WERI-Rb-1 (cell line): ENCODE results near the gene EYA2.
A peak's percentile ranks its signal among the peaks of the same experiment; 100 is the strongest.

Experiments used
- DNase-seq: peaks from one replicate; pipeline ENCODE4 v3.0.0-alpha.2; 2020
- H3K27ac ChIP-seq: fragments of 250-450 bp; sonication (Bioruptor Pico); 2 replicates; pipeline ENCODE4 v1.5.1; 2020; ENCODE audit warnings: mild to moderate bottlenecking, moderate library complexity
- H3K27me3 ChIP-seq: fragments of 250-450 bp; sonication (Bioruptor Pico); 2 replicates; pipeline ENCODE4 v1.5.1; 2021; ENCODE audit warnings: mild to moderate bottlenecking, low read depth, moderate library complexity; ENCODE audit not compliant: insufficient read depth, severe bottlenecking
- H3K36me3 ChIP-seq: fragments of 250-450 bp; sonication (Bioruptor Pico); 2 replicates; pipeline ENCODE4 v1.5.1; 2020; ENCODE audit warnings: mild to moderate bottlenecking, moderate library complexity
- H3K4me3 ChIP-seq: 2 replicates; pipeline ENCODE4 v1.5.1; 2011; ENCODE audit warnings: low read depth, mild to moderate bottlenecking, control low read depth, low read length
- H3K9me3 ChIP-seq: fragments of 250-450 bp; sonication (Bioruptor Pico); 2 replicates; pipeline ENCODE4 v1.5.1; 2021; ENCODE audit warnings: mild to moderate bottlenecking, moderate library complexity; ENCODE audit not compliant: severe bottlenecking
- CTCF ChIP-seq: IDR thresholded peaks from 2 replicates; pipeline ENCODE4 v1.5.1; 2011; ENCODE audit warnings: low read depth, mild to moderate bottlenecking, control low read depth, inconsistent platforms, low read length

EYA2 gene

GRCh38 chr20:46894579-46894958, at the start of gene EYA2:
Gene EYA2 (plus strand): TSS chr20:46894843. CDS start chr20:46990011, 95,168 bp downstream.
- H3K9me3 ChIP-seq = peaks cover 4% of the 10 kb centered on the region
- peak; percentile 65 for DNase-seq
- H3K27me3 ChIP-seq = no peaks in the 10 kb centered on the region
- peak within 1 kb of the TSS; percentile 95 for H3K4me3 ChIP-seq
- H3K36me3 ChIP-seq = peaks cover 21% of the 10 kb centered on the region
- H3K27ac ChIP-seq = peak within 1 kb of the TSS; percentile 97
- no peak for TF ChIP-seq CTCF

- TF ChIP-seq CTCF = no peak
- Histone ChIP-seq H3K4me3 (no peak overlapping the region), H3K27ac (no peak overlapping the region), H3K36me3 (no peaks in the 10 kb centered on the region), H3K27me3 (no peaks in the 10 kb centered on the region), H3K9me3 (peaks cover 4% of the 10 kb centered on the region)
- DNase-seq = no peak
These were observed 49.7 kb upstream of the EYA2 start for GRCh38 chr20:46844965-46845364.

- no peak for TF ChIP-seq CTCF
These were observed 45.4 kb upstream of the EYA2 start for GRCh38 chr20:46849269-46849668.

GRCh38 chr20:46849751-46850150, 44.9 kb upstream of the EYA2 start:
- Histone ChIP-seq H3K4me3 (no peak overlapping the region), H3K36me3 (no peaks in the 10 kb centered on the region), H3K9me3 (peaks cover 4% of the 10 kb centered on the region), H3K27ac (peak overlapping the region; percentile 68), H3K27me3 (no peaks in the 10 kb centered on the region)
- TF ChIP-seq CTCF = no peak
- peak; percentile 57 for DNase-seq

More at GRCh38 chr20:46849269-46849668, 45.4 kb upstream of the EYA2 start:
- Histone ChIP-seq H3K4me3 (no peak overlapping the region), H3K36me3 (no peaks in the 10 kb centered on the region), H3K27ac (peak overlapping the region; percentile 68), H3K27me3 (no peaks in the 10 kb centered on the region), H3K9me3 (peaks cover 4% of the 10 kb centered on the region)
- DNase-seq = no peak

- Histone ChIP-seq H3K27ac (peak overlapping the region; percentile 68), H3K9me3 (peaks cover 4% of the 10 kb centered on the region), H3K27me3 (no peaks in the 10 kb centered on the region), H3K36me3 (no peaks in the 10 kb centered on the region), H3K4me3 (no peak overlapping the region)
- peak; percentile 44 for DNase-seq
- no peak for TF ChIP-seq CTCF
These were observed 44.2 kb upstream of the EYA2 start for GRCh38 chr20:46850416-46850815.

- DNase-seq = no peak
- no peak overlapping the region for H3K4me3 ChIP-seq
- no peaks in the 10 kb centered on the region for H3K36me3 ChIP-seq
- peaks cover 6% of the 10 kb centered on the region for H3K9me3 ChIP-seq
- peak overlapping the region; percentile 68 for H3K27ac ChIP-seq
- TF ChIP-seq CTCF = no peak
- H3K27me3 ChIP-seq = no peaks in the 10 kb centered on the region
These were observed 43.7 kb upstream of the EYA2 start for GRCh38 chr20:46850896-46851295.
